CD14-positive monocyte (primary cell): ENCODE results near the gene IGSF8. TPM values are rescaled to one million over a fixed set of nuclear protein-coding genes. Genes with fewer than 3 reads are reported as not detected.

Source experiments
- DNase-seq, 3 donors: peaks; one replicate each; pipeline ENCODE4 v3.0.0-alpha.2; 2011 to 2022
- H2AFZ ChIP-seq: 2 replicates; pipeline ENCODE4 v1.6.0; 2012; ENCODE audit warnings: mild to moderate bottlenecking, low read depth, low read length, inconsistent platforms; ENCODE audit not compliant: insufficient read depth, poor library complexity, severe bottlenecking
- H3K27ac ChIP-seq, 2 donors: 1 replicate in 1 of 2; 2 replicates in 1 of 2; pipeline ENCODE4 v1.5.1; 2012 to 2013; ENCODE audit warnings: low read length in 2 of 2, control low read depth in 1 of 2, inconsistent platforms in 1 of 2, low read depth in 1 of 2, mild to moderate bottlenecking in 1 of 2
- H3K27me3 ChIP-seq, 2 donors: one replicate each; pipeline versions ENCODE4 v1.6.0 to v1.6.1; 2011 to 2013; ENCODE audit warnings: low read length in 2 of 2; ENCODE audit not compliant: control insufficient read depth in 2 of 2, insufficient read depth in 2 of 2
- H3K36me3 ChIP-seq, 2 donors: replicated peaks in 1 of 2; 1 replicate in 1 of 2; 2 replicates in 1 of 2; pipeline versions ENCODE4 v1.5.1 to v1.6.1; 2012 to 2013; ENCODE audit warnings: low read length in 2 of 2, control low read depth in 1 of 2, inconsistent platforms in 1 of 2, mild to moderate bottlenecking in 1 of 2; ENCODE audit not compliant: insufficient read depth in 2 of 2, control insufficient read depth in 1 of 2
- H3K4me1 ChIP-seq, 2 donors: 1 replicate in 1 of 2; 2 replicates in 1 of 2; pipeline versions ENCODE4 v1.5.1 to v1.6.1; 2012 to 2013; ENCODE audit warnings: low read length in 2 of 2, control low read depth in 1 of 2, inconsistent platforms in 1 of 2, mild to moderate bottlenecking in 1 of 2, moderate library complexity in 1 of 2; ENCODE audit not compliant: insufficient read depth in 2 of 2, control insufficient read depth in 1 of 2
- H3K4me2 ChIP-seq: replicated peaks from 2 replicates; pipeline ENCODE3; 2012; ENCODE audit warnings: low read length, moderate library complexity, mild to moderate bottlenecking; ENCODE audit not compliant: poor library complexity, severe bottlenecking; ENCODE audit errors: extremely low read depth
- H3K4me3 ChIP-seq, 3 experiments: fragments of 200-600 bp in 1 of 3; sonication (generic) in 1 of 3; replicated peaks in 1 of 3; 1 replicate in 2 of 3; 2 replicates in 1 of 3; pipeline ENCODE4 v1.5.1; 2011 to 2013; ENCODE audit warnings: low read length in 3 of 3, mild to moderate bottlenecking in 3 of 3, control low read depth in 2 of 3, low read depth in 2 of 3, inconsistent platforms in 1 of 3, moderate library complexity in 1 of 3
- H3K79me2 ChIP-seq: 2 replicates; pipeline ENCODE4 v1.6.0; 2012; ENCODE audit warnings: mild to moderate bottlenecking, control low read depth, inconsistent platforms, low read length, moderate library complexity; ENCODE audit not compliant: insufficient read depth
- H3K9ac ChIP-seq: 2 replicates; pipeline ENCODE4 v1.6.0; 2017; ENCODE audit warnings: low read length, mild to moderate bottlenecking; ENCODE audit not compliant: insufficient read depth, poor library complexity, severe bottlenecking
- H3K9me3 ChIP-seq, 2 donors: replicated peaks in 1 of 2; 1 replicate in 1 of 2; 2 replicates in 1 of 2; pipeline versions ENCODE4 v1.5.1 to v1.6.1; 2012 to 2013; ENCODE audit warnings: low read length in 2 of 2, control low read depth in 1 of 2; ENCODE audit not compliant: control insufficient read depth in 1 of 2, insufficient read depth in 1 of 2
- H4K20me1 ChIP-seq: 2 replicates; pipeline ENCODE4 v1.6.0; 2012; ENCODE audit warnings: mild to moderate bottlenecking, low read length, control low read depth, moderate library complexity; ENCODE audit not compliant: insufficient read depth
- H3K27ac Mint-ChIP-seq, 7 donors: one replicate each; pipeline ENCODE4 v1.8.0; 2020; ENCODE audit warnings: mild to moderate bottlenecking in 7 of 7, mixed read lengths in 7 of 7, moderate library complexity in 6 of 7, inconsistent platforms in 2 of 7
- H3K27me3 Mint-ChIP-seq, 3 donors: one replicate each; pipeline ENCODE4 v1.8.0; 2021 to 2022; ENCODE audit warnings: low read depth in 3 of 3, mild to moderate bottlenecking in 3 of 3, mixed read lengths in 3 of 3, moderate library complexity in 3 of 3, inconsistent platforms in 1 of 3
- H3K36me3 Mint-ChIP-seq, 2 donors: one replicate each; pipeline ENCODE4 v1.8.0; 2020; ENCODE audit warnings: mixed read lengths in 2 of 2, inconsistent platforms in 1 of 2, mild to moderate bottlenecking in 1 of 2
- H3K4me1 Mint-ChIP-seq: one replicate; pipeline ENCODE4 v1.8.0; 2020; ENCODE audit warnings: mild to moderate bottlenecking, mixed read lengths
- H3K4me3 Mint-ChIP-seq, 2 donors: one replicate each; pipeline ENCODE4 v1.8.0; 2020; ENCODE audit warnings: mild to moderate bottlenecking in 2 of 2, mixed read lengths in 2 of 2, moderate library complexity in 1 of 2
- H3K9me3 Mint-ChIP-seq, 7 donors: one replicate each; pipeline ENCODE4 v1.8.0; 2020 to 2022; ENCODE audit warnings: mixed read lengths in 7 of 7, mild to moderate bottlenecking in 6 of 7, moderate library complexity in 6 of 7, inconsistent platforms in 2 of 7
- CTCF ChIP-seq: fragments of 200-600 bp; IDR thresholded peaks from one replicate; pipeline ENCODE4 v1.8.0; 2022; ENCODE audit warnings: antibody characterized with exemption, mild to moderate bottlenecking
- WGBS: methylation state at CpG from one replicate; pipeline ENCODE4 v1.1.5; 2013; ENCODE audit warnings: missing lambda C conversion rate; ENCODE audit not compliant: insufficient coverage; 5-methylcytosine and 5-hydroxymethylcytosine counted together
- intact Hi-C, 2 donors: fragments of 100-400 bp; cut with micrococcal nuclease; formaldehyde crosslinking; loops; one replicate each; pipeline versions ENCODE4 v1.15.0 to v1.15.1; 2023
- polyA plus RNA-seq, 3 donors: library from polyadenylated mRNA; depleted of rRNA in 1 of 3; unstranded in 2 of 3; stranded (reverse) in 1 of 3; fragments of 300-500 nt in 2 of 3; fragments of >200 nt in 1 of 3; fragmentation: Illumina TruSeq in 2 of 3; gene quantifications; 1 replicate in 2 of 3; 2 replicates in 1 of 3; pipeline ENCODE4 v1.2.3, GENCODE V29; 2012 to 2021

IGSF8 gene
- polyA plus RNA-seq, 3 donors: 9.6 to 23.9 (median 10.8) TPM

- Mint-ChIP-seq H3K36me3 (no peaks in the 10 kb centered on the region), H3K27ac (no peak overlapping the region), H3K27me3 (peaks cover 3 to 8% (median 5%) of the 10 kb centered on the region in 3 donors), H3K4me1 (no peaks in the 10 kb centered on the region), H3K9me3 (peaks cover 0 to 2% (median 0%) of the 10 kb centered on the region in 7 donors), H3K4me3 (no peak overlapping the region)
- Histone ChIP-seq H3K9me3 (no peaks in the 10 kb centered on the region), H3K36me3 (no peaks in the 10 kb centered on the region), H3K4me1 (no peaks in the 10 kb centered on the region), H3K4me2 (no peak overlapping the region), H3K27me3 (no peaks in the 10 kb centered on the region), H3K4me3 (no peak overlapping the region), H3K27ac (no peak overlapping the region), H3K79me2 (no peaks in the 10 kb centered on the region), H4K20me1 (no peaks in the 10 kb centered on the region), H2AFZ (no peak overlapping the region), H3K9ac (no peak overlapping the region)
- no peak for DNase-seq
- no peak for TF ChIP-seq CTCF
- intact Hi-C loops: no loop called here
- no CpG with 5 or more reads among the region's 1 CpG for WGBS
Measured at GRCh38 chr1:160125746-160126145, 27.3 kb upstream of the IGSF8 start.

GRCh38 chr1:160124705-160125478, 26.5 kb upstream of the IGSF8 start:
- Histone ChIP-seq H3K9me3 (no peaks in the 10 kb centered on the region), H3K27ac (no peak overlapping the region), H3K27me3 (no peaks in the 10 kb centered on the region), H4K20me1 (no peaks in the 10 kb centered on the region), H3K4me2 (no peak overlapping the region), H3K4me1 (no peaks in the 10 kb centered on the region), H3K36me3 (no peaks in the 10 kb centered on the region), H3K4me3 (no peak overlapping the region), H3K79me2 (no peaks in the 10 kb centered on the region), H2AFZ (no peak overlapping the region), H3K9ac (no peak overlapping the region)
- Mint-ChIP-seq H3K36me3 (no peaks in the 10 kb centered on the region), H3K4me1 (no peaks in the 10 kb centered on the region), H3K27me3 (peaks cover 3 to 7% (median 4%) of the 10 kb centered on the region in 3 donors), H3K4me3 (no peak overlapping the region), H3K27ac (no peak overlapping the region), H3K9me3 (peaks cover 0 to 2% (median 0%) of the 10 kb centered on the region in 7 donors)
- DNase-seq: no peak
- no peak for TF ChIP-seq CTCF
- no CpG with 5 or more reads among the region's 8 CpGs for WGBS
- intact Hi-C loops: no loop called here
